Karpas-422 (cell line): Measurements from ENCODE around the gene GRWD1. TPM values are rescaled to one million over a fixed set of nuclear protein-coding genes. Genes with fewer than 3 reads are reported as not detected.

ENCODE experiments used
- DNase-seq: peaks from one replicate; pipeline ENCODE4 v3.0.0-alpha.2; 2015
- H2AFZ ChIP-seq: fragments of 200-600 bp; sonication (generic); 2 replicates; pipeline ENCODE4 v1.6.1; 2014; ENCODE audit warnings: antibody characterized with exemption, low read length, mixed read lengths
- H3K27ac ChIP-seq: fragments of 200-600 bp; sonication (generic); 2 replicates; pipeline ENCODE4 v1.5.1; 2014; ENCODE audit warnings: mild to moderate bottlenecking, low read length, moderate library complexity
- H3K27me3 ChIP-seq: fragments of 200-600 bp; sonication (generic); 2 replicates; pipeline ENCODE4 v1.6.1; 2014; ENCODE audit warnings: low read length, mixed read lengths
- H3K36me3 ChIP-seq: fragments of 200-600 bp; sonication (generic); 2 replicates; pipeline ENCODE4 v1.6.1; 2014; ENCODE audit warnings: low read length, mixed read lengths; ENCODE audit not compliant: insufficient read depth
- H3K4me1 ChIP-seq: fragments of 200-600 bp; sonication (generic); 2 replicates; pipeline ENCODE4 v1.6.1; 2014; ENCODE audit warnings: mild to moderate bottlenecking, low read length, mixed read lengths
- H3K4me2 ChIP-seq: fragments of 200-600 bp; sonication (generic); 2 replicates; pipeline ENCODE4 v1.6.1; 2014; ENCODE audit warnings: low read length, low read depth, mild to moderate bottlenecking; ENCODE audit not compliant: poor library complexity, severe bottlenecking
- H3K4me3 ChIP-seq: fragments of 200-600 bp; sonication (generic); 2 replicates; pipeline ENCODE4 v1.5.1; 2014; ENCODE audit warnings: mild to moderate bottlenecking, antibody characterized with exemption, low read length, mixed read lengths
- H3K79me2 ChIP-seq: fragments of 200-600 bp; sonication (generic); 2 replicates; pipeline ENCODE4 v1.6.1; 2014; ENCODE audit warnings: mild to moderate bottlenecking, low read length, mixed read lengths
- H3K9ac ChIP-seq: fragments of 200-600 bp; sonication (generic); 2 replicates; pipeline ENCODE4 v1.6.0; 2014; ENCODE audit warnings: low read length
- H3K9me2 ChIP-seq: fragments of 200-600 bp; sonication (generic), shearing (Covaris generic); replicated peaks from 2 replicates; pipeline ENCODE4 v1.6.0; 2014; ENCODE audit warnings: mild to moderate bottlenecking, low read length, moderate library complexity; ENCODE audit not compliant: insufficient read depth
- H3K9me3 ChIP-seq: fragments of 300-700, 200-600 bp; sonication (generic); 2 replicates; pipeline ENCODE4 v1.6.1; 2014; ENCODE audit warnings: low read length, mixed read lengths
- H4K20me1 ChIP-seq: fragments of 200-600 bp; sonication (generic); 2 replicates; pipeline ENCODE4 v1.6.1; 2014; ENCODE audit warnings: mild to moderate bottlenecking, antibody characterized with exemption, low read length, low read depth; ENCODE audit not compliant: insufficient read depth
- total RNA-seq: library from RNA; depleted of rRNA; stranded (reverse); fragments of >200 nt; shearing (Covaris generic); gene quantifications from 2 replicates; pipeline ENCODE4 v1.2.3, GENCODE V29; 2014; ENCODE audit warnings: low replicate concordance

Gene GRWD1
- total RNA-seq, 1 experiment from 2014 or later = 15.9 TPM

DNA sequence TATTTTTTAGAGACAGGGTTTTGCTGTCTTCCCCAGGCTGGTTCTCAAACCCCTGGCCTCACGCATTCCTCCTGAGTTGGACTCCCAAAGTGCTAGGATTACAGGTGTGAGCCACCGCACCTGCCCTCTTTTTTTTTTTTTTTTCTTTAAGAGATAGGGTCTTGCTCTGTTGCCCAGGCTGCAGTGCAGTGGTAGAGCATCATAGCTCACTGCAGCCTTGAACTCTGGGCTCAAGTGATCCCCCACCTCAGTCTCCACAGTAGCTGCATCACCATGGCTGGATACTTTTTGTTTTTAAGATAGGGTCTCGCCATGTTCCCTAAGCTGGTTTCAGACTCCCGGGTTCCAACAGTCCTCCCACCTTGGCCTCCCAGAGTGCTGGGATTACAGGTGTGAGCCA is 11.1 kb downstream of the GRWD1 start:
- H3K9ac ChIP-seq = no peak overlapping the region
- H3K9me2 ChIP-seq = no peaks in the 10 kb centered on the region
- H4K20me1 ChIP-seq = no peaks in the 10 kb centered on the region
- H3K4me3 ChIP-seq = no peak overlapping the region
- no peaks in the 10 kb centered on the region for H3K9me3 ChIP-seq
- H3K36me3 ChIP-seq = peaks cover 12% of the 10 kb centered on the region; the same call in 1 of the 2 replicates
- H3K79me2 ChIP-seq = peaks cover 16% of the 10 kb centered on the region; the same call in 1 of the 2 replicates
- no peaks in the 10 kb centered on the region for H3K4me1 ChIP-seq
- no peak overlapping the region for H3K4me2 ChIP-seq
- no peaks in the 10 kb centered on the region for H3K27me3 ChIP-seq
- no peak overlapping the region for H2AFZ ChIP-seq
- H3K27ac ChIP-seq = no peak overlapping the region
- DNase-seq = no peak

DNA sequence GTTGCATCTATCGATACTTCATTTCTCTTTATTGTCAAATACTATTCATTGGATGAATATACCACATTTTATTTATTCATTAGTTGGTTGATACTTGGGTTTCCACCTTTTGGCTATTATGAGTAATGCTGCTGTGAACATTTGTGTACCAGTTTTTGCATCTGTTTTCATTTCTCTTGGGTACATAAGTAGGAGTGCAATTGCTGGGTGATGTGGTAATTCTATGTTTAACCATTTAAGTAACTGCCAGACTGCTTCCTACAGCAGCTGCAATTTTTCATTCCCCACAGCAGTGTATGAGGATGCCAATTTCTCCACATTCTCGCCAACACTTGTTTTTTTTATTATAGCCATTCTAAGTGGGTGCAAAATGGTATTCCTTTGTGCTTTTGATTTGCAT is 12.2 kb downstream of the GRWD1 start:
- Histone ChIP-seq H4K20me1 (no peaks in the 10 kb centered on the region), H3K9me2 (no peaks in the 10 kb centered on the region), H3K9me3 (no peaks in the 10 kb centered on the region), H3K27ac (no peak overlapping the region), H3K4me3 (no peak overlapping the region), H3K79me2 (peaks cover 11% of the 10 kb centered on the region; the same call in 1 of the 2 replicates), H3K4me1 (no peaks in the 10 kb centered on the region), H3K4me2 (no peak overlapping the region), H3K9ac (no peak overlapping the region), H3K27me3 (no peaks in the 10 kb centered on the region), H2AFZ (no peak overlapping the region), H3K36me3 (peaks cover 10% of the 10 kb centered on the region; the same call in 1 of the 2 replicates)
- DNase-seq = no peak

DNA sequence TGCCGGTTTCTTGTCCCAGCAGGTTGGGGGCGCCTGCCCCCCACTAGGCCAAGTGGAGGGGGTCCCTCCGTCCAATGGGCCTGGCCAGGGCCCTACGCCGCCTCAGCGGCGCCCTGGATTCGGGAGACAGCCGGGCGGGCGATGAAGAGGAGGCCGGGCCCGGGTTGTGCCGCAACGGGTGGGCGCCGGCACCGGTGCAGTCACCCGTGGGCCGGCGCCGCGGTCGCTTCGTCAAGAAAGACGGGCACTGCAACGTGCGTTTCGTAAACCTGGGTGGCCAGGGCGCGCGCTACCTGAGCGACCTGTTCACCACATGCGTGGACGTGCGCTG is 15.8 kb downstream of the GRWD1 start:
- no peaks in the 10 kb centered on the region for H3K27me3 ChIP-seq
- no peak overlapping the region for H2AFZ ChIP-seq
- no peak overlapping the region for H3K4me3 ChIP-seq
- H3K9me2 ChIP-seq = no peaks in the 10 kb centered on the region
- no peak overlapping the region for H3K27ac ChIP-seq
- no peak overlapping the region for H3K9ac ChIP-seq
- H3K36me3 ChIP-seq = peaks cover 5% of the 10 kb centered on the region; the same call in 1 of the 2 replicates
- no peaks in the 10 kb centered on the region for H4K20me1 ChIP-seq
- H3K4me1 ChIP-seq = no peaks in the 10 kb centered on the region
- DNase-seq = no peak
- no peak overlapping the region for H3K4me2 ChIP-seq
- H3K79me2 ChIP-seq = peaks cover 3% of the 10 kb centered on the region; the same call in 1 of the 2 replicates
- H3K9me3 ChIP-seq = no peaks in the 10 kb centered on the region

DNA sequence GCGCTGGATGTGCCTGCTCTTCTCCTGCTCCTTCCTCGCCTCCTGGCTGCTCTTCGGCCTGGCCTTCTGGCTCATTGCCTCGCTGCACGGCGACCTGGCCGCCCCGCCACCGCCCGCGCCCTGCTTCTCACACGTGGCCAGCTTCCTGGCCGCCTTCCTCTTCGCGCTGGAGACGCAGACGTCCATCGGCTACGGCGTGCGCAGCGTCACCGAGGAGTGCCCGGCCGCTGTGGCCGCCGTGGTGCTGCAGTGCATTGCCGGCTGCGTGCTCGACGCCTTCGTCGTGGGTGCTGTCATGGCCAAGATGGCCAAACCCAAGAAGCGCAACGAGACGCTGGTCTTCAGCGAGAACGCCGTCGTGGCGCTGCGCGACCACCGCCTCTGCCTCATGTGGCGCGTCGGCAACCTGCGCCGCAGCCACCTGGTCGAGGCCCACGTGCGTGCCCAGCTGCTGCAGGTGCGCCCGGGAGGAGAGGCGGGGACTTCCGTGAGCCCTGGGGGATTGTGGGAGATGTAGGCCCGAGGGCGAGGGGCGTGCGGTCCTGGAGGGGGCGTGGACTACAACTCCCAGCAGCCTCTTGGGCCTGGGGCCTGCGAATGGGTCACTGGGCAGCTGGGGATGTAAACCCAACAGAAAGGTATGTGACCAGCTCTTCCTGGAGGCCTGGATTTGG is 16.3 kb downstream of the GRWD1 start:
- peak; percentile 78 for DNase-seq
- no peak overlapping the region for H3K4me2 ChIP-seq
- H2AFZ ChIP-seq = no peak overlapping the region
- H3K4me1 ChIP-seq = no peaks in the 10 kb centered on the region
- H3K36me3 ChIP-seq = peaks cover 2% of the 10 kb centered on the region; the same call in 1 of the 2 replicates
- no peaks in the 10 kb centered on the region for H3K9me3 ChIP-seq
- no peaks in the 10 kb centered on the region for H4K20me1 ChIP-seq
- H3K79me2 ChIP-seq = peaks cover 3% of the 10 kb centered on the region; the same call in 1 of the 2 replicates
- no peak overlapping the region for H3K27ac ChIP-seq
- H3K9me2 ChIP-seq = no peaks in the 10 kb centered on the region
- no peak overlapping the region for H3K4me3 ChIP-seq
- no peaks in the 10 kb centered on the region for H3K27me3 ChIP-seq
- no peak overlapping the region for H3K9ac ChIP-seq

DNA sequence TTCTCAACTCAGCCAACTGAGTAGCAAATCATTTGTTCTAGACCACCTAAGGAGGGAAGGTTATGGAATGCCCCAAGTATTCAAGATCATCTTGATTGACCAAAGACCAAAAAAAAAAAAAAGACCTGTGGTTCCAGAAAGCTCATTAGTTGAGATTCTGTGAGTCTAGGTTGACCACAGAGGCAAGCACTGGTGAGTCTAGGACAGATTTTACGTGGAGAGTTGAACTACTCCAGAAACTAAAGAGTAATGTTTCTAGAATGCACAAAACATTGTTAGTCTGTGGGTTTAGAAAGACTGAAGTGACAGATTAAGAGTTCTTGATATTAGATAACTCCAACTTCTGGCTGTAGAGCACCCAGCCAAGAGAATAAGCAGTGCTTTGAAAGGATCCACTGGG is 19.4 kb downstream of the GRWD1 start:
- no peak overlapping the region for H2AFZ ChIP-seq
- H3K27ac ChIP-seq = no peak overlapping the region
- no peaks in the 10 kb centered on the region for H3K9me2 ChIP-seq
- H3K79me2 ChIP-seq = peaks cover 6% of the 10 kb centered on the region
- H3K4me1 ChIP-seq = peaks cover 12% of the 10 kb centered on the region
- peaks cover 1% of the 10 kb centered on the region; the same call in 1 of the 2 replicates for H3K36me3 ChIP-seq
- no peak overlapping the region for H3K4me2 ChIP-seq
- H3K9me3 ChIP-seq = no peaks in the 10 kb centered on the region
- no peak overlapping the region for H3K9ac ChIP-seq
- H3K27me3 ChIP-seq = no peaks in the 10 kb centered on the region
- H3K4me3 ChIP-seq = no peak overlapping the region
- H4K20me1 ChIP-seq = peaks cover 5% of the 10 kb centered on the region; the same call in 1 of the 2 replicates
- no peak for DNase-seq

DNA sequence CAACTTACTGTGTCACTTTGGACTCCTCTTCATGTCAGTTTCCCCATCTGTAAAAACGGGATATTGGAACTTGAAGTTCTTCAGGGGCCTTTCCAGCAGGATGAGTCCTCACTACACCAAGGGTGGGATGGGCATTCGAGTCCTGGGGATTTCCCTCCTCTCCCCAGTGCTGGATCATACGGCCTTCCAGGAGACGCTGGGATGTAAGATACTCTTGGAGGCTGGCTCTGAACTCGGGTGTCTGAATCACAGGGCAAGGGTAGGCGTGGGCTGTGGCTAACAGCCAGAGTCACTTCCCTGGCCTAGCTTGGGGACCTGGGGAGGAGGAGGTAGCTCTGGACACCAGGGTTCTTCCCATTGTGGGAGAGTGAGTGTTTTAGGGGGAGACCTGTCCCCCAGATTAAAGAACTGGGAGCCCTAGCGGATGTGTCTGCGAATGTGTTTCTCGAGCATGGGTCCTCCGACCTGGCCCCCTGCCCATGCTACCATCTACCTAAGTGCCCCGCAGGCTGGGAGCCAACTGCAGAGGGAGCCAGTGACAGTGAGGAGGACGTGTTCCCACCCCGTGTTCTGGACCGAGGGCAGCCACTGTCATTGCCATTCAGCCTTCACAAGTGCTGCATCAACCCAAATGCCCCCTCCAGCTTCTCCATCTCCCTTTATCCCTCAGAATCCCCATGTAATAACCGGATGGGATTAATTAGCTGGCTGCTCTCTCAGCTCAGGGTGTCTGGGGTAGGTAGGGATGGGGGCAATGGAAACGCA is 21.0 kb downstream of the GRWD1 start:
- Histone ChIP-seq H3K9me3 (no peaks in the 10 kb centered on the region), H3K4me1 (peaks cover 16% of the 10 kb centered on the region), H3K9me2 (no peaks in the 10 kb centered on the region), H3K4me2 (no peak overlapping the region), H3K36me3 (peaks cover 7% of the 10 kb centered on the region), H3K4me3 (no peak overlapping the region), H3K79me2 (peaks cover 16% of the 10 kb centered on the region), H3K27ac (no peak overlapping the region), H3K9ac (no peak overlapping the region), H3K27me3 (no peaks in the 10 kb centered on the region), H4K20me1 (peaks cover 12% of the 10 kb centered on the region; the same call in 1 of the 2 replicates), H2AFZ (no peak overlapping the region)
- no peak for DNase-seq

DNA sequence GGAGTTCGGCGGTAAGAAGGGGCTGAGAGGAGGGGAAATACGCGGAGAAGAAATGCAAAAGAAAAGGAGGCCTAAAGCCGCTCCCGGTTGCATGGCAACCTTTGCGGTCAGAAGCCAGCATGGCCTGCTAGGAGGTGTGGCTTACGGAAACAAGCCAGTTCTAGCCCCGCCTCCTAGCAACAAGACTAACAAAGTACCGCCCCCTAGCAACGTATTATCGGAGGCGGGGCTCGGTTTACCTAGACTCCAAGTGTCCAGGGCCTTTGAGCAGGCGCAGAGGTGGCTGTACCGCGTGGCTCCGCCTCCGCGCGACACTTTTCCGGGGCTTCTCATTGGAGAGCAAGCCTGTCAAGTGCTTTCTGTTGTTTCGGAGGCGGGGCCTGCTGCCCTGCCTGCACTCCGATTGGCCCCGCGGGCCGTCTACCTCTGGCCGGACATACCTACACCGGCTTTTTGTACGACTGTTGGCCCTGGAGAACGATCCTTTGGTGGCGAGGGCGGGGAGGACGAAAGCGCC is 23.0 kb downstream of the GRWD1 start:
- Histone ChIP-seq H3K4me3 (peak overlapping the region; percentile 81), H3K9me2 (no peaks in the 10 kb centered on the region), H2AFZ (peak overlapping the region; percentile 79; the same call in 1 of the 2 replicates), H3K9me3 (no peaks in the 10 kb centered on the region), H4K20me1 (peaks cover 16% of the 10 kb centered on the region; the same call in 1 of the 2 replicates), H3K27ac (peak overlapping the region; percentile 78), H3K27me3 (no peaks in the 10 kb centered on the region), H3K36me3 (peaks cover 16% of the 10 kb centered on the region), H3K9ac (peak overlapping the region; percentile 85), H3K4me1 (peaks cover 16% of the 10 kb centered on the region), H3K79me2 (peaks cover 16% of the 10 kb centered on the region), H3K4me2 (peak overlapping the region; percentile 90)
- peak; percentile 100 for DNase-seq

DNA sequence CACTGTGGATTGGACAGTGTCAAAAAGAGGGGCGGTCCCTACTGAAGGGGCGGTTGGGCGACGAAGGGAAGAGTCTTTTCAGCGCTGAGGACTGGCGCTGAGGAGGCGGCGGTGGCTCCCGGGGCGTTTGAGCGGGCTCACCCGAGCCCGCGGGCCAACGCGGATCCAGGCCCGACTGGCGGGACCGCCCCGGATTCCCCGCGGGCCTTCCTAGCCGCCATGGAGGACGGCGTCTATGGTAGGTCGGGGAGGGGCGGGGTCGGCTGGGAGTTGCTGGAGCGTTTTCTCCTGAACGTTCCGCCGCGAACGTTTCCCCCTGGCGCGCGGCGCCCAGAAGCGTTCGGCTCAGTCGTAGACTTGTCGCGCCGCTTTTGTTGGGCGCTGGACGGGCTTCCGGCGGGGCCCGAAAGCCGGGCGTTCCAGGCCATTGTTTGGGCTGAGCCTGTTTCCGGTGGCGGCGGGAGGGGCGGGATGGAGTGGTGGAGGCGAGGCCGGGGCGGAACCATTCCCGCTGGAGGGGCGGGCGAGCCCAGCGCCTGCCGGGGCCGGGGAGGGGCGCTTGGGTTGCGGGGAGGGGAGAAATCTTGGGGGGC is 23.6 kb downstream of the GRWD1 start, which contains the start of gene CYTH2:
Gene CYTH2 (plus strand): TSS at position 81 of the 593 bp plus-strand sequence. CDS start 139 bp downstream, at position 220.
- Histone ChIP-seq H3K4me3 (peak within 1 kb of the TSS; percentile 81), H3K9me3 (no peaks in the 10 kb centered on the region), H2AFZ (peak within 1 kb of the TSS; percentile 79; the same call in 1 of the 2 replicates), H3K27ac (peak within 1 kb of the TSS; percentile 78), H3K4me1 (peaks cover 16% of the 10 kb centered on the region), H3K4me2 (peak within 1 kb of the TSS; percentile 90), H3K36me3 (peaks cover 16% of the 10 kb centered on the region), H3K9me2 (no peaks in the 10 kb centered on the region), H3K9ac (peak within 1 kb of the TSS; percentile 85), H4K20me1 (peaks cover 16% of the 10 kb centered on the region; the same call in 1 of the 2 replicates), H3K79me2 (peaks cover 16% of the 10 kb centered on the region), H3K27me3 (no peaks in the 10 kb centered on the region)
- DNase-seq = peak; percentile 91
